ENCODE measurements around the gene IGFBP7.

DNA sequence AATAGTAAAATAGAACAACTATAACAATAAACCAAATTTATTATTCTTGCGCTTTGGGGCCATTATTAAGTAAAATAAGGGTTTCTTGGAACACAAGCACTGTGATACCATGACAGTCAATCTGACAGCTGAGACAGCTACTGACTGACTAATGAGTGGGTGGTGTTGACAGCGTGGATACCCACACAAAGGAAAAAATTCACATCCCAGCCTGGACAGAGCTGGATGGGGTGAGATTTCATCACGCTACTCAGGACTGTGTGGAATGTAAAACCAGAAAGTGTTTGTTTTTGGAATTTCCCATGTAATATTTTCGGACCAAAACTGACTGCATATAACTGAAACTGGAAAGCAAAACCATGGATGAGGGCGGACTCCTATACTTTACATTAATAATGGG, 48.8 kb downstream of the IGFBP7 start:
- no peak for TF ChIP-seq EP300 (IDR thresholded peaks at IDR 0.05)
- TF ChIP-seq, protein P1, sequence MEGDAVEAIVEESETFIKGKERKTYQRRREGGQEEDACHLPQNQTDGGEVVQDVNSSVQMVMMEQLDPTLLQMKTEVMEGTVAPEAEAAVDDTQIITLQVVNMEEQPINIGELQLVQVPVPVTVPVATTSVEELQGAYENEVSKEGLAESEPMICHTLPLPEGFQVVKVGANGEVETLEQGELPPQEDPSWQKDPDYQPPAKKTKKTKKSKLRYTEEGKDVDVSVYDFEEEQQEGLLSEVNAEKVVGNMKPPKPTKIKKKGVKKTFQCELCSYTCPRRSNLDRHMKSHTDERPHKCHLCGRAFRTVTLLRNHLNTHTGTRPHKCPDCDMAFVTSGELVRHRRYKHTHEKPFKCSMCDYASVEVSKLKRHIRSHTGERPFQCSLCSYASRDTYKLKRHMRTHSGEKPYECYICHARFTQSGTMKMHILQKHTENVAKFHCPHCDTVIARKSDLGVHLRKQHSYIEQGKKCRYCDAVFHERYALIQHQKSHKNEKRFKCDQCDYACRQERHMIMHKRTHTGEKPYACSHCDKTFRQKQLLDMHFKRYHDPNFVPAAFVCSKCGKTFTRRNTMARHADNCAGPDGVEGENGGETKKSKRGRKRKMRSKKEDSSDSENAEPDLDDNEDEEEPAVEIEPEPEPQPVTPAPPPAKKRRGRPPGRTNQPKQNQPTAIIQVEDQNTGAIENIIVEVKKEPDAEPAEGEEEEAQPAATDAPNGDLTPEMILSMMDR (IDR thresholded peaks at IDR 0.05) = no peak
- no peak for TF ChIP-seq POLR2A (IDR thresholded peaks at IDR 0.05)
